Fibroblast of skin of left quadriceps (primary cell): Measurements from ENCODE around the gene TCAF2.
"Not testable (repeated sequence)": the region's sequence is repeated elsewhere in the genome, so short reads cannot be mapped to it uniquely, and the experiment has no call there.

Experiments used
- DNase-seq, 2 experiments: peaks; one replicate each; pipeline ENCODE4 v3.0.0-alpha.2; 2013; ENCODE audit warnings: low read depth in 2 of 2

The TCAF2 gene

GRCh38 chr7:143620646-143621045 is at the start of gene TCAF2:
Gene TCAF2 (plus strand): TSS chr7:143620974.
- DNase-seq = not testable (repeated sequence)

DNA sequence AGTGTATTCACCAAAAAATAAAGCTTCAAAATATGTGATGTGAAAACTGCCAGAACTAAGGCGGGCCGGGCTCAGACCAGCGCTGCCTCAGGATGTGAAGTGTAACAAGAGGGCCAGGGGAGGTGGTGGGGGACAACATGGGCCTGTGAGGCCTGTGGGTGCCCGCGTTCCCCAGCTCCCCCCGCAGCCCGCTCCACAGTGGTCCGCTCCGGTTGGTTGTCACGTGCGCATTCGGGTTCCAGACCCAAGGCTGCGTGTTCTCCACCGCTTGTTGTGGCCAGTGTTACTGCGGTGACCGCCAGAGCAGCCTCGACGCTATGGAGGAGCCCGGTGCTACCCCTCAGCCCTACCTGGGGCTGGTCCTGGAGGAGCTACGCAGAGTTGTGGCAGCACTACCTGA is 49.3 kb upstream of the TCAF2 start, which contains the start of gene CTAGE15:
CTAGE15 (plus strand) TSS at position 301 of the 400 bp plus-strand sequence; CDS start at position 318, 17 bp downstream.
- DNase-seq = not testable (repeated sequence)

- DNase-seq = not testable (repeated sequence)
These were observed 32.6 kb upstream of the TCAF2 start for GRCh38 chr7:143588183-143588582.

- DNase-seq = not testable (repeated sequence)
These were observed 30.9 kb upstream of the TCAF2 start for GRCh38 chr7:143589897-143590296.

GRCh38 chr7:143598086-143598485 is 22.7 kb upstream of the TCAF2 start:
- DNase-seq = not testable (repeated sequence)

GRCh38 chr7:143603549-143603948 is 17.2 kb upstream of the TCAF2 start:
- DNase-seq = not testable (repeated sequence)

DNA sequence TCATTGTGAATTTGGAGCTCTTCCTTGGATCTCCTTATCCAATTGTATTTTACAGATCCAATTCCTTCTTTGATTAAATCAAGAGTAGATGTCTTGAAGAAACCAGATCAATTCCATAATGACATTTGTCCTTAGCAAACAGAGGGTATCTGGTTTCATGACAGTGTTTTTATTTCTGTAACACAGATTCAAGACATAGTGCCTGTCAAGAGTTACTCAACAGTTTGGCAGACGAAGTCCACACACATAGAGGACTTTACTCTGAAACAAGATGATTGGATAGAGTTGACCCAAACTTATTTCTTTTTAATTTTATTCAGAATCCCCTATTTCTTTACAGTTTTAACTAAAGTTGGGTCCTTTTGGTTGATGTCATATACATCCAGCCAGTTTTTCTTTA is 14.7 kb upstream of the TCAF2 start:
- DNase-seq = not testable (repeated sequence)

GRCh38 chr7:143615545-143615944 is 5.2 kb upstream of the TCAF2 start:
- DNase-seq = not testable (repeated sequence)

GRCh38 chr7:143617204-143617603 is 3.6 kb upstream of the TCAF2 start:
- not testable (repeated sequence) for DNase-seq

GRCh38 chr7:143620058-143620457 is 716 bp upstream of the TCAF2 start:
- DNase-seq = not testable (repeated sequence)

DNA sequence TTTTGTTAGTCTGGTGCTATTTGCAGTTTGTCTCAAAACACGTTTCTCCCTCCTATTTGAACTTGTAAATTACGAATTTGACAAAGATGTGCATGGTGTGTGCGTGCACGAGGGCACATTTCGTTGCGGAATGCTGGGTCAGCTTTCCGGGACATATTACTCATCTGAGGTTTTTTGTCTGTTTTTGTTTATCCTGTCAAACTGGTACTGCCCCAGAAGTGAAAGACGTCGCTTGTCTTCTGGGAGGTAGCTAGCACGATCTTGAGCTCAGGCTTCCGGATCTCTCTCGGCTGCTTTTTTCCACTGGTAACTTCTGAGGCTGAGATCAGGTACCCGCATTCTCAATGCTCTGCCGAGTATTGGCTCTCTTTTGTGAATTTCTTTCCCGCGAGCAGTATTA is 401 bp downstream of the TCAF2 start:
- DNase-seq = not testable (repeated sequence)

- DNase-seq = not testable (repeated sequence)
These were observed 1.4 kb downstream of the TCAF2 start for GRCh38 chr7:143622130-143622529.

DNA sequence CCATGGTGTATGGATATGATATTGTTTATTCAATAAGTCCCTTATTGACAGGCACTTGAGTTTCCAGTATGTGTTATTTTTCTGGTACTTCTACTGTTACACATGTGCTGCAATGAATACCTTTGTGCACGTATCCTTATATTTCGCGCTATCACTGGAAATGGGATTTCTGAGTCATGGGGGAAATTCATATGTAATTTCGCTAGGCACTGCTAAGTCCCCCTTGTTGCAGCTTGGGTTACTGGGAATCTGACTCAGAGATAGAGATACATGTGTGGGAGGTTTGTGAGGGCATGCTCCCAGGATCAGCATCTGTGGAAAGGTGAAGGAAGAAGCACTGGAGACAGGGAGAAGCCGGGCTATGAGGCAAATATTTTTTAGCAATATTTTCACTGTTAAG is 9.9 kb downstream of the TCAF2 start:
- not testable (repeated sequence) for DNase-seq

GRCh38 chr7:143632506-143632905 is 11.7 kb downstream of the TCAF2 start:
- not testable (repeated sequence) for DNase-seq

- DNase-seq = not testable (repeated sequence)
These were observed 12.3 kb downstream of the TCAF2 start for GRCh38 chr7:143633013-143633618.

DNA sequence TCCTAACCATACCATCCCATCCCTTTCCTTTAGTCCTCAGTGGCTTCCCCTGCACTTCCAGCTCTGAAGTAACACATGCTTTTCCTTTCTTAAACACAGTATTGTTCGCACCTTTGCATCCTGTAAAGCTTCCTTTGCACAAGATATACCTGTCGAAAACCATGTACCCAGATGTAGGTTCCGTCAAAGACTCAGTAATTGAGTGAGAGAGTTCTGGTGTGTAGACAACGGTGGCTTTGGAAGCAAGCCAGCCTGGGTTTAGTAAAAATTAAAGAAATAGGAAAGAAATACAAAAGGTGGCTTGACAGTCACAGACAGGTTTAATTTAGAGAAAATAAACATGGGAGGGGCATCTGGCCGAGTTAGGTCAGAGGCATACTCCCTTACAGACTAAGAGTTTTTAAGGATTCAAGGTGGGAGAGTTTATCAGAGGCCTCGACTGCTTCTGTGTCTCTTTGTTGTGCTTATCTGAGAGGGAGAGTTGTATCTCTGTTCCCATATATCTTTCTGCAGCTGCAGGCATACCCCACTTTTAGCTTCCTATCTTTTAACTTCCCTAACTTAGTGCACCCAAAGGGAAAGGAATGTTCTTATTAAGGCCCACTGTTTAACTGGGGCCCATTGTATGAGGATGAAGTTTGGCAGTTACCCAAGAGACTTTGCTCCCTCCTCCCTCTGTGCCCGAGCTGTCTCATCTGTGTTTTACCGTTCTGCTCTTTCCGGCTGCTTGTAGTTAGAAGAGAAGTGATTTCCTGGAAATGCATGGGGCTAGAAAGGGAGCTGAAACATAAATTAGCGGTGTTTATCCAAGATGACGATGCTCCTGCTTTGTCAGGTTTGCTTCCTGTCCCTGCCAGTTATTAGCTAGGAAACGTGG is 14.8 kb downstream of the TCAF2 start:
- DNase-seq = not testable (repeated sequence)

GRCh38 chr7:143639372-143639771 is 18.6 kb downstream of the TCAF2 start:
- DNase-seq = not testable (repeated sequence)

DNA sequence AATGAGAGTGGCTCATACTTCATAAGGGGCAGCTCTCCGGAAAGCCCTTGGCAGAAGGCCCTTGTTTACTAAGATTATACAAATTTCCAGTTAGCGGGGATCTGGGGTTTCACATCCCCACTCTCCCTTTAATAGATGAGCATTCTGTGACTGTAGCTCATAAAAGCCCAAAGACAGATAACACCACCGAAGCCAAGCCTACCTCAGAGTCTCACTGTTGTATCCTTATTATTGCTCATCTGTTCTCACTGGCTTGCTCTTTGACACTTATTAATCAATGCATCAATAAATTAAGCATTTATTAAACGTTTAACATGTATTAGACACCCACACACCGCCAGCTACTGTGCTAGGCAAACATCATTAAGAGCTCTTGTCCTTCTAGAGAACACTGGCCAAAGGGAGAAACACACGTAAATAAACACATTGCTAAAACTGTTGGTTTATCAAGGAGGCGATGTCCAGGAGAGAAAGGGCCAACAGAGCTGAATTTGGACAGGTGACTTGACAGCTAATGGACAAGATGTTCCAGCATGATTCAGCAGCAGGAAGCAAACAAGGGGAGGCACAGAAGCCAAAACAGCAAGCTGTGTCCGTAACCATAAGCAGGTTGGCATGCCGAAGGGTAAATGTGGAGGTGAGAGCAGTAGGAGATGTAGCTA is 19.9 kb downstream of the TCAF2 start:
- not testable (repeated sequence) for DNase-seq

- not testable (repeated sequence) for DNase-seq
These were observed 25.8 kb downstream of the TCAF2 start for GRCh38 chr7:143646598-143646997.

- DNase-seq = not testable (repeated sequence)
These were observed 29.1 kb downstream of the TCAF2 start for GRCh38 chr7:143649902-143650301.

DNA sequence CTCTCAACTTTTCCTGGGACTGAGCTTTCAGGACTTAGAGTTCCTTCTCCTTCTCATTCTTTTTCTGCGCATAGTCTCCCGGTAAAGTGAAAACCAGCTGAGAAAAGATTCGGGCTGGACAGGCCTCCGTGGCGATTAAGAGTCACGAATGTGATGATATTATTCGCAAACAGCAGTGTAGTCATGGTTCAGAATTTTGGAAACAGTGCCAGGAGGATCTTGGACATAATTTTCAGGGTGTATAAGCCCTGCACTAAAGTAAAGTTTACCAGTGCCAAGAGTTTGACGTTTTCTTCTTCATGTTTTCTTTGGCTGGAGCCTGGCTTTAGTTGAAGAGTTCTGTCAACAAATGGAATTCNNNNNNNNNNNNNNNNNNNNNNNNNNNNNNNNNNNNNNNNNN is 29.7 kb downstream of the TCAF2 start:
- DNase-seq = not testable (repeated sequence)
